Stomach (tissue), 9 donors: ENCODE data around the gene KCNJ12. TPM values are rescaled to one million over a fixed set of nuclear protein-coding genes. Genes with fewer than 3 reads are reported as not detected.
"Not testable (repeated sequence)": the region's sequence is repeated elsewhere in the genome, so short reads cannot be mapped to it uniquely, and the experiment has no call there.

Experiments
- DNase-seq, 2 donors: peaks; one replicate each; pipeline versions ENCODE4 v3.0.0 to v3.0.0-alpha.2; 2013 to 2019
- H3K27ac ChIP-seq, 5 donors: fragments of 200-600 bp in 4 of 5; sonication (generic) in 4 of 5; one replicate each; pipeline ENCODE4 v1.5.1; 2013 to 2019; ENCODE audit warnings: mild to moderate bottlenecking in 1 of 5, moderate library complexity in 1 of 5
- H3K27me3 ChIP-seq, 3 donors: fragments of 200-600 bp; sonication (generic); one replicate each; pipeline ENCODE4 v1.5.1; 2017 to 2019; ENCODE audit warnings: mixed run types in 1 of 3
- H3K36me3 ChIP-seq, 4 donors: fragments of 200-600 bp; sonication (generic); 1 replicate in 3 of 4; 2 replicates in 1 of 4; pipeline ENCODE4 v1.5.1; 2016 to 2019
- H3K4me1 ChIP-seq, 4 donors: fragments of 200-600 bp; sonication (generic); one replicate each; pipeline ENCODE4 v1.5.1; 2016 to 2019
- H3K4me3 ChIP-seq, 4 donors: fragments of 200-600 bp; sonication (generic) in 3 of 4; one replicate each; pipeline ENCODE4 v1.5.1; 2016 to 2019; ENCODE audit warnings: mild to moderate bottlenecking in 1 of 4
- H3K9me3 ChIP-seq, 4 donors: fragments of 200-600 bp; sonication (generic); one replicate each; pipeline ENCODE4 v1.5.1; 2016 to 2019
- CTCF ChIP-seq, 7 experiments: fragments of 450-650 bp in 4 of 7; fragments of 200-600 bp in 3 of 7; sonication (generic) in 3 of 7; IDR thresholded peaks; one replicate each; pipeline ENCODE4 v1.5.1; 2016 to 2019; ENCODE audit warnings: antibody characterized with exemption in 7 of 7, control low read depth in 2 of 7, mild to moderate bottlenecking in 1 of 7
- EP300 ChIP-seq: sonication (generic); formaldehyde crosslinking; IDR thresholded peaks from one replicate; pipeline ENCODE4 v1.6.1; 2017; ENCODE audit warnings: antibody characterized with exemption
- POLR2A ChIP-seq, 4 donors: fragments of 450-650 bp; IDR thresholded peaks; one replicate each; pipeline ENCODE4 v1.6.1; 2016; ENCODE audit warnings: antibody characterized with exemption in 4 of 4, control low read depth in 2 of 4, mild to moderate bottlenecking in 1 of 4, moderate library complexity in 1 of 4
- POLR2AphosphoS5 ChIP-seq, 3 donors: sonication (generic); formaldehyde crosslinking; IDR thresholded peaks; one replicate each; pipeline ENCODE4 v1.6.1; 2016; ENCODE audit warnings: antibody characterized with exemption in 3 of 3
- WGBS, 5 donors: extraction: QIAGEN DNeasy Blood & Tissue Kit in 3 of 5; methylation state at CpG; one replicate each; pipeline versions ENCODE4 v1.1.5 to v1.1.7; 2013 to 2018; 5-methylcytosine and 5-hydroxymethylcytosine counted together
- intact Hi-C: fragments of 100-400 bp; cut with DNase I; formaldehyde crosslinking; loops from one replicate; pipeline ENCODE4 v1.15.1; 2023; ENCODE audit warnings: low total_unique reads
- polyA plus RNA-seq, 3 donors: library from polyadenylated mRNA; stranded (reverse); fragments of 200-250 nt; gene quantifications; one replicate each; pipeline ENCODE4 v1.2.3, GENCODE V29; 2013
- total RNA-seq, 5 donors: library from RNA; depleted of rRNA; stranded (reverse); fragments of >200 nt; gene quantifications; one replicate each; pipeline versions ENCODE4 v1.1.0 to v1.2.3, GENCODE V29; 2014 to 2016
- donor health status: healthy with polysubstance abuse.
- donor health status: Bipolar disorder and iron deficiency.
- donor health status: healthy.

KCNJ12 gene
- total and polyA plus RNA-seq, 8 donors = under 0.01 to 10.5 (median 1.8) TPM; not detected in 1

GRCh38 chr17:21345236-21345635 is 30.9 kb upstream of the KCNJ12 start:
- Histone ChIP-seq H3K36me3 (no peaks in the 10 kb centered on the region), H3K27ac (no peak overlapping the region), H3K4me3 (no peak overlapping the region), H3K27me3 (no peaks in the 10 kb centered on the region), H3K4me1 (peaks cover 0 to 6% (median 0%) of the 10 kb centered on the region in 4 donors), H3K9me3 (no peaks in the 10 kb centered on the region)
- peak in 1 of 2 donors; percentile 1 for DNase-seq
- intact Hi-C loops = no loop called here
- TF ChIP-seq EP300 (no peak), CTCF (IDR thresholded peaks at IDR 0.05) (no peak), POLR2A (IDR thresholded peaks at IDR 0.05) (no peak), POLR2AphosphoS5 (IDR thresholded peaks at IDR 0.05) (no peak)
- WGBS, 5 donors = 56 to 82% (median 68%) methylated on average over 9 to 10 of the region's 10 CpGs

- H3K27ac ChIP-seq, intact Hi-C loops, H3K4me3 ChIP-seq, H3K4me1 ChIP-seq, H3K36me3 ChIP-seq, H3K9me3 ChIP-seq, DNase-seq, H3K27me3 ChIP-seq: not testable (repeated sequence)
- no CpG with 5 or more reads among the region's 2 CpGs for WGBS, 5 donors
Observed at GRCh38 chr17:21346107-21346506, 30.1 kb upstream of the KCNJ12 start.

- peak overlapping the region in 1 of 5 donors; percentile 3 for H3K27ac ChIP-seq
- H3K9me3 ChIP-seq, H3K4me1 ChIP-seq, H3K4me3 ChIP-seq, intact Hi-C loops, H3K27me3 ChIP-seq, H3K36me3 ChIP-seq: not testable (repeated sequence)
- peak; percentile 71 to 90 for DNase-seq
- WGBS, 5 donors = 33 to 43% (median 38%) methylated on average over 3 to 9 of the region's 10 CpGs
Observed at GRCh38 chr17:21346651-21347250, 29.4 kb upstream of the KCNJ12 start.

GRCh38 chr17:21347660-21348059 is 28.5 kb upstream of the KCNJ12 start:
- DNase-seq, intact Hi-C loops, H3K27ac ChIP-seq, H3K4me3 ChIP-seq, H3K27me3 ChIP-seq, H3K36me3 ChIP-seq, H3K9me3 ChIP-seq, H3K4me1 ChIP-seq: not testable (repeated sequence)
- WGBS, 5 donors = 90 to 99% (median 94%) methylated on average over 5 to 6 of the region's 6 CpGs; no CpG with 5 or more reads in 2 of the 5 donors

- intact Hi-C loops, H3K36me3 ChIP-seq, H3K4me3 ChIP-seq, H3K4me1 ChIP-seq, H3K27ac ChIP-seq, H3K9me3 ChIP-seq, H3K27me3 ChIP-seq: not testable (repeated sequence)
- peak in 1 of 2 donors; percentile 1 for DNase-seq
- WGBS, 5 donors = 43 to 76% (median 72%) methylated on average over 3 to 9 of the region's 14 CpGs
Observed at GRCh38 chr17:21348081-21348925, 27.9 kb upstream of the KCNJ12 start.

- H3K4me3 ChIP-seq, DNase-seq, H3K27ac ChIP-seq, intact Hi-C loops, H3K36me3 ChIP-seq, H3K9me3 ChIP-seq, H3K27me3 ChIP-seq, H3K4me1 ChIP-seq: not testable (repeated sequence)
- 69 to 79% (median 77%) methylated on average over 4 to 5 of the region's 7 CpGs for WGBS, 5 donors
Observed at GRCh38 chr17:21348926-21349261, 27.3 kb upstream of the KCNJ12 start.

- DNase-seq, intact Hi-C loops: not testable (repeated sequence)
- WGBS, 5 donors = 71 to 90% (median 85%) methylated on average over 2 to 5 of the region's 6 CpGs
Observed at GRCh38 chr17:21349358-21350050, 26.7 kb upstream of the KCNJ12 start.

GRCh38 chr17:21350495-21350894 is 25.7 kb upstream of the KCNJ12 start:
- H3K4me1 ChIP-seq, intact Hi-C loops, H3K36me3 ChIP-seq, H3K27ac ChIP-seq, H3K27me3 ChIP-seq, H3K4me3 ChIP-seq, DNase-seq, H3K9me3 ChIP-seq: not testable (repeated sequence)
- WGBS, 5 donors = 80 to 86% (median 83%) methylated on average over 10 to 19 of the region's 19 CpGs

More at GRCh38 chr17:21349358-21350050, 26.7 kb upstream of the KCNJ12 start:
- not testable (repeated sequence) for H3K36me3 ChIP-seq, H3K27ac ChIP-seq, H3K27me3 ChIP-seq, H3K9me3 ChIP-seq, H3K4me1 ChIP-seq, H3K4me3 ChIP-seq
